GM12874 (cell line): ENCODE measurements around the gene RHEX.
"Not testable (repeated sequence)": the region's sequence is repeated elsewhere in the genome, so short reads cannot be mapped to it uniquely, and the experiment has no call there.

Experiments
- CTCF ChIP-seq: IDR thresholded peaks from 2 replicates; pipeline ENCODE4 v1.5.1; 2011; ENCODE audit warnings: low read depth, mild to moderate bottlenecking, control low read depth, low read length, moderate library complexity; ENCODE audit not compliant: insufficient read depth

The RHEX gene

GRCh38 chr1:206052919-206053610 lies at the start of gene RHEX:
Gene RHEX (plus strand): TSS chr1:206053173. CDS start chr1:206097829, 44,656 bp downstream.
- TF ChIP-seq CTCF: not testable (repeated sequence)

GRCh38 chr1:206003854-206004800 lies 48.8 kb upstream of the RHEX start:
- TF ChIP-seq CTCF: no peak

GRCh38 chr1:206004826-206005225 lies 48.1 kb upstream of the RHEX start:
- no peak for TF ChIP-seq CTCF

GRCh38 chr1:206005234-206005633 lies 47.7 kb upstream of the RHEX start:
- no peak for TF ChIP-seq CTCF

- TF ChIP-seq CTCF: no peak
Measured at GRCh38 chr1:206005778-206006180, 47.2 kb upstream of the RHEX start.

GRCh38 chr1:206006946-206007345 lies 46.0 kb upstream of the RHEX start:
- no peak for TF ChIP-seq CTCF

- TF ChIP-seq CTCF: no peak
Measured at GRCh38 chr1:206010060-206010459, 42.9 kb upstream of the RHEX start.
